SH-SY5Y (cell line): Measurements from ENCODE around the gene HMGA1.

Source experiments
- GATA2 ChIP-seq: IDR thresholded peaks from 2 replicates; pipeline ENCODE4 v1.6.1; 2011; ENCODE audit warnings: mild to moderate bottlenecking, low read depth, low read length
- GATA3 ChIP-seq: IDR thresholded peaks from 2 replicates; pipeline ENCODE4 v1.6.1; 2011; ENCODE audit warnings: low read depth, mild to moderate bottlenecking, low read length, moderate library complexity

DNA sequence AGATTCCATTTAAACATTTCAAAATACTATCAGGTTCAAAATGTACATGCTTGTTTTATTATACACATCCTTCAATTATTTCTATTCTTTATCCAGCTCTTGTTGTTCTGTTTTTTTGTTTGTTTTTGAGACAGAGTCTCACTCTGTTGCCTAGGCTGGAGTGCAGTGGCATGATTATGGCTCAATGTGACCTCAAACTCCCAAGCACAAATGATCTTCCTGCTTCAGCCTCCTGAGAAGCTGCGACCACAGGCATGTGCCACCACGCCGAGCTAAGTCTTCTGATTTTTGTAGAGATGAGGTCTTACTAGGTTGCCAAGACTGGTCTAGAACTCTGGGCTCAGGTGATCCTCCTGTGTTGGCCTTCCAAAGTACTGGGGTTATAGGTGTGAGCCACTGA is 56.3 kb downstream of the HMGA1 start:
- TF ChIP-seq GATA3 (no peak), GATA2 (no peak)
